HTERT RPE-1 (cell line): ENCODE results near the gene MAMDC2.

Experiments used
- in situ Hi-C: fragments of 300-500 bp; cut with MboI; formaldehyde crosslinking; loops from 4 replicates; pipeline ENCODE4 v1.14.3; 2020; ENCODE audit warnings: low sequenced_read_pairs

MAMDC2 gene

DNA sequence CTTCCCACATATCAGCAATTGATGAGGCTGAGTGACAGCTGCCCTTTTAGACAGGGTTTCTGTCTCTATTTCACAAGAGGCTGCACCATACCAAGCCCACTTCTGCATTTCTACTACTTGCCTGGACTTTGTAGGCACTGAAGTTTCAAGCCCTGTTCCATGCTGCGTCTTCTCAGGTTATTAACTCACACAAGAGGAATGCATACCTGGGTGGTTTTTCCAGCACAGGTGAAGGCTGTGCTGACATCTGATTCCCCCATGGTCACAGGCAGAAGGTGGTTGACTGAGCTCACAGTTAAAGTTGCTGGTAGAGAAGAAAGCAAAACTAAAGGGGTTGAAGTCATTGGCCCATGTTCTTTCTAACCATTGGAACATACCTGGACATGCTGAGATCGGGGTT, 86.6 kb downstream of the MAMDC2 start:
- in situ Hi-C loops: no loop called here

DNA sequence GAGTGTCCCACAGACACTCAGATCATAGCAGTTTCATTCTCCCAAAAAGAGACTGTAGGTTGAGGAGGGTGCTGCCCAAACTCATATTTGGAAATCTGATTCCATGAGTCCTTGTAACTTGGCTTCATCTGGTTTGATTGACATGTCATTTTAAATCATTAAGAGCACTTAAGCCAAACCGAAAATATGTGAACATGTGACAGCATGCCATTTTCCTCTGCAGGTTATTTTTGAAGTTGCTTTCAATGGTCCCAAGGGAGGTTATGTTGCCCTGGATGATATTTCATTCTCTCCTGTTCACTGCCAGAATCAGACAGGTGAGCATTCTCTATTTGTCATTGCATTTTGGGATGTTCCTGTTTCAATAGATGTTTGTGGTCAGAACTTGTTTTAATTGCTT, 87.6 kb downstream of the MAMDC2 start:
- in situ Hi-C loops: no loop called here

DNA sequence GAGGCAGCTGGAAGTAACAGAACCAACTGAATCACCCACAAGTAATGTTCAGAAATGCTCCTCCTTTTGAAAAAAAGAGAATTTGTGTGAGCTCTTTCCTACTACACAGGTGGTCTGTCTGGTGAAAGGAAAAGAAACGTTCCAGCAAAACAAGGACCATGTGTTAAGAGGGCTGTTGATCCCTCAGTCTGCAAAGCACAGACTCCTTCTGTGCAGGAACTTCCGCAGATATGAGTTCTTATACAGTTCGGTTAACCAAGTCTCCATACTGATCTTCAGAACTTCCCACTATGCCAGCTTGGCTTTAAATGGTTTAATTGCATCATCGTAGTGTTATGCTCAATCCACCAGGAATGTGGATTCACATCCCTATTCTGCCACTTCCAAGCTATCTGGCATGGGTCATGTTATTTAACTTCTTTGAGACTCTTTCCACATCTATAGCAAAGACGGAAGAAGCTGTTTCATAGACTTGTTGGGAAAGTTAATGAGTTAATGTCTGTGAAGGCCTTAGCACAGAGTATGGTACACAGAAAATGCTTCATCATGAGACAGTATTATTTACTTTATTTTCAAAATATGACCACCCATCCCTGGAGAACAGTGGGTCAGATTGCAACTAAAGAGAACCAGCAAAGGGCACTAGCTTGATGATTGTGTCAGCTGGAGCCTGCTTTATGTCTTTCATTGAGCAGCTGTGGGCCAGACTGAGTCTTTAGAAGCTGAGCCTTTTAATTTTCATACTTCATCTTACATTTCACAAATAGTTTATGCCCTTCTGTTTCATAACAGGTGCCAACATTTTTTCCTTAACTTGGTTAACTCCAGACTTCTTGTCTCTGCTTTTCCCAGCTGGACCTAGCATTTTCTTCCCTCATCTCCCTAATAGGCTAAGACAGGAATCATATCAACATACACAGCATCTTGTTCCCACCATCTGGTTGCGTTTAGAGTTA, 89.9 kb downstream of the MAMDC2 start:
- in situ Hi-C loops: no loop called here

DNA sequence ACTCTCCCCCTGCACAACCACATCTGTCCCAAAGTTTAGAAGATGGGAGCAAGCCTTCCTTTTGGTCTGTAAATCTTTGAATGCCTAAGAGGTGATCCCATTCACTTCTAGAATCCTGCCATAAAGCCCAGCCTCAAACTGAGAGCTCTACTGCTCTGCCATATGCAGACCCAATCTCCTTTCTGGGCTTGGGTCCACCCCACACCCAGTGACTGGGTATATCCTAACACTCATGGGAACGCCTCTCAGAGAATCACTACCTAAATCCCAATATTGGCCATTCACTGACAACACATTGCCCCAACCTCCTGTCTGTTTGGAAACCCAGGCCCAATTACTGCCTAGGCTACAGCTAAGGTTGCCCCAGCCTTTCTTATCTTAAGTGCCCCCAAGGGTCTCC, 90.7 kb downstream of the MAMDC2 start:
- in situ Hi-C loops: no loop called here

DNA sequence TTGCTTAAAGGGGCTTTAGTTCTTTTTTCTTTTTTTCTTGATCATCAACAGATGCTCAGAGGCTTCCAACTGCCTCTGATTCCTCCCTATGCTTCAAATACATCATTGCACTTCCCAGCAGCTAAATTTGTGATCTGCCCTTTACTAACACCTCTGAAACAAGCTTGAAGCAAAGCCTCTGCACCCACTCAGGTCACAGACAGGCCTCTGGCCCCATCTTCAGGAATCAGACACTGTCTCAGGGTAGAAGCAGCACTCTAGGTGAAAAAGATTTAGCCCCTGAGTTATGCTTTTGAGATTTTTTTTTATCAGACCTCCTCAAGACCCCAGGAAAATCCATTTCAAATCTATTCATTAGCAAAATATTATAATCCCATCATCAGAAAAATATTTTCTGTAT, 91.5 kb downstream of the MAMDC2 start:
- in situ Hi-C loops: no loop called here

DNA sequence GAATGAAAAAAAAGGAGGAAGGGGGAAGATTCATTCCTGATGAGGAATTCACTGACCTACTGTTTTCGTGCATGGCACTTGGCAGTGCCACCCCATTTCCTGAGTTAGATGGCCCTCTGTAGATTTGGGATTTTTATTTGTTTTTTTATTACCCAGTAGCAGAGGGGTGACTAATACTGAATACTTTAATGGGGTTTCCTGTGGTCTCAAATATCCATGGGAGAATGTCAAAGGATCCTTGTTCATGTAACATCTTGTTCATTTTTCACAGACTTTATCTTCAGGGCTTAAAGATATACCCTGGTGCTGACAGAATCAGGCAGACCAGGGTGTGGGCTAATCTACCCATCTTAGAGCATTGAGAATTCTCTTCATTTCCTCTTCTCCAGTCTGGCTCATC, 93.0 kb downstream of the MAMDC2 start:
- in situ Hi-C loops: no loop called here

DNA sequence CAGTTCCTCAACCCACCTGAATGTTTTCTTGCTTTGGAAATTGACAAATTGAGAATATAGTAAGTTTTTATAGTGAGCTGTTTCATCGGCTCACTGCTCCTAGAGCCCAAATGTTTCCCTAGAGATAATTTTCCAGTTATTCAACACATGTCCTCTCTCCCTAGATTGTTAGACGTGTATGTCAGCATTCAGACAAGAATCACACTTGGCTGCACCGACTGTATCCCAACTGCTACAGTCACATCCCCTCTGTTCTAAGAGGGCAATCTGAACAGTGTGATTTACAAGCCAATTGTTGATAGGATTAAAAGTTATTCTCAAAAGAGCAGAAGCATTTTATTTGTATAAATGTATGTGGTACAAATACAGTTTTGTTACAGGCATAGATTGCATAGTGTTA, 93.9 kb downstream of the MAMDC2 start:
- in situ Hi-C loops: no loop called here

DNA sequence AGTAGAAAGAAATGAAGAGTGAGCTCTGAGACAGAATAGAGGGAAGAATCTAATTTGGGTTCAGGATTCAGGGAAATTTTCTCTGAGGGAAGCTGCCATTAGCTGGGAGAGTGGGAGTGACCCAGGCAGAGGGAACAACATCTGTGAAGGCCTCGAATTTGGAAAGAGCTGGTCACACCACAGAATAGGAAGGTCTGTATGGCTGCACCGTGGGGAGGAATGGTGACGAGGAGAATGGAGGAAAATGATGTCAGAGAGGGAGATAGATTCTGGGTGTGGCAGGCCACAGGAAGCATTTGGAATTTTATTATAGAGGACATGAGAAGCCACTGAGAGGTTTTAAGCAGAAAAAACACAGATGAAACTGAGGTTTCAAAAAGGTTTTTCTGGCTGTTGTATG, 98.5 kb downstream of the MAMDC2 start:
- in situ Hi-C loops: no loop called here

DNA sequence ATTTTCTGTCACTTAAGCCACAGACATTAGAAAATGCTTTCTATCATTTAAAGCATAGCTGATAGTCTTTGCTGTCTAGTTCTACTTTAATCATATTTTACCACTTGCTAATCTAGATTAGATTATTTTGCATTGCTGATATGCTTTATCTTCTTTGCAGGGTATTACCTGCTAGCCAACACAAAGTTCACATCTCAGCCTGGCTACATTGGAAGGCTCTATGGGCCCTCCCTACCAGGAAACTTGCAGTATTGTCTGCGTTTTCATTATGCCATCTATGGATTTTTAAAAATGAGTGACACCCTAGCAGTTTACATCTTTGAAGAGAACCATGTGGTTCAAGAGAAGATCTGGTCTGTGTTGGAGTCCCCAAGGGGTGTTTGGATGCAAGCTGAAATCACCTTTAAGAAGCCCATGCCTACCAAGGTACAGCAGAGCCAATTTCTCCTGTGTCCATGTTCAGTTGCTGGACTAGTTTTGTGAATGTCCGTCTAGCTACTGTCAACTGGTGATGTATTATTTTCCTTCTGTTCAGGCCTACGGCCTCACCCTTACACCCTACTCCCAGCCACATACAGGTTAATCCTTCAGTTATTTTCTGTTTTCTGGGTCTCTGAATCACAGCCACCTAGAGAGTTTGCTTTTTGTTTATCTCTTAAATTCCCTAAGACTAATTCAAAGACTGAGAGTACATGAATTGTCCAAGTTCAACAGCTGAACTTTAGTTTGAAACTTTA, 99.9 kb downstream of the MAMDC2 start:
- in situ Hi-C loops: no loop called here

DNA sequence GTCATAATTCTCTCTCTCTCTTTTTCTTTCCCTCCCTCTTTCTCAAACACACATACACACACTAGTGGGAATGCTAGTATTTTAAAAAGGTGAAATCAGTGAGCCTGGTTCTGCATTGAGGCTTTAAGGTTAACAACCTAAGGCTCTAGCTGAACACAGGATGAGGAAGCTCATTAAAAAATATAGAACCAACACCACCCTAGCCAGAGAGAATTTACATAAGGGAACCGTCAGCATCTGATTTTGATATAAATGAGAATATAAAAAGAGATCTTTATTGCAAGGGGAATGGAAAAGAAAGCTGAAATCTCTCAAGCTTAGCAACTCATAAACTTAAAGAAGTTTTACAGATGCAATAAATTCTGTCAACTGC, 100.5 kb downstream of the MAMDC2 start:
- in situ Hi-C loops: no loop called here

DNA sequence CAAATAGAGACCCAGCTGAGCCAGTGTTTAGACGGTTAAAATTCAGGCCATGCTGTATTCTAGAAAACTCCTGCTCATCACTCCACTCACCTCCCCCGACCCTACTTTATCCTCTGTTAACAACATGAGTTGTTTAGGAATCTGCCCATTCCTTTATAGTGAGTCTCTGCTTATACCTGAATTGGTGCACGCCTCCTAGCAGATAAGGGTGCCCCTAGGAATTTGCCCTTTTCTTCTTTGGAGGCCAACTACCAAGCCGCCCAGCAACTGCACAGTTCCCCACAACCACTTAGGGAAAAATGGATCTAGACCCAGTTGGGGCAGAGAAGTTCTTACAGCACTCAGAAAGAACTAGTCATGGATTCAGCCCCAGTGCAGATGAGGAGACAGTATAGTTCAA, 102.3 kb downstream of the MAMDC2 start:
- in situ Hi-C loops: no loop called here

DNA sequence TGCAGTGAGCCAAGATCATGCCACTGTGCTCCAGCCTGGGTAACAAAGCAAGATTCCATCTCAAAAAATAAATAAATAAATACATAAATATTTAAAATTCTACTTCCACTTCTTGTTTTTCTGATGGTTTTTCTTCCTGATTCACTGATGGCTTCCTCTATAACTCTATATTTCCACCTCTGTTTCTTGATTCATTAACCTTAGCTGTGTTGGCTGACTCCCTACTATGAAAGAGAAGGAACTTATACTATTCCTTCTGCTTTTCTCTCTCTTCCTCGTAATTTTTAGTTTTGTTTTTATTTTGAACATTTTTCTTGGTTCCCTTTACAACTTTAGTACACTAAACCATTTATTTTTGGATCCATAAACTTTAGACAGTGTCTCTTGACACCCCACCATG, 103.5 kb downstream of the MAMDC2 start:
- in situ Hi-C loops: no loop called here

DNA sequence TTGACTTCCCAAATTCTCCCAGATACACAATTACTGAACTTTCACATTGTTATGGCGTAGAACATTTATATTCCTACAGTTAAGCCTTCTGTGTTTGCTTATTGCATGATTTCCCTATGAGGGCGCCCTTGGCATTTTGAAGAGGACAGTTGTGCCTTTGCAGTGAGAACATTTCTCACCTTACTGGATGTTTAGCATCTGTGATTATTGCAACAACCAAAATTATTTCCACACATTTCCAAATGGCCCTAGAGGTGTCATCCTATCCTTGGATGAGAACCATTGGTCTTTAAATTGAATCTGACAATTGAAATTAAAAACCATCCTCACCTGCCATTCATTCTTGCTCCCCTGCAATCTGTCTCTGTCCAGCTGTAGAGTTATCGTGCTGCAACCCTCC, 104.0 kb downstream of the MAMDC2 start:
- in situ Hi-C loops: no loop called here

DNA sequence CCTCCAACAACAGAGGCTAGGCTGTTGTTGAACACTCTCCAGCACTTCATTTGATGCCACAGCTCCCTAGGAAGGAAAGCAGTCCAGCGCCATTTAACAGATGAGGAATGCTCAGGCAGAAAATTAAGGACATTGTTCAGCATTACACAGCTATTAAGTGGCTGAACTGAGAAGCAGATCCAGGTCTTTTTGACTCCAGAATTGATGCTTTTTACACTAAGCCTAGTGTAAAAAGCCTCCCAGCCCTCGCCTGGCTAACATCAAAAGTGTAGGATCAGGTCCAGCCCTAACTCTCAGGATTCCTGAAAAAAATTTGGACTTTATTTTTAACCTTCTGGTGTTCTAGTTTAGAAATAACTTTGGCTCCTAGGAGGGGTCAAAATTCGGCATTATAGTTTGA, 108.7 kb downstream of the MAMDC2 start:
- in situ Hi-C loops: no loop called here

DNA sequence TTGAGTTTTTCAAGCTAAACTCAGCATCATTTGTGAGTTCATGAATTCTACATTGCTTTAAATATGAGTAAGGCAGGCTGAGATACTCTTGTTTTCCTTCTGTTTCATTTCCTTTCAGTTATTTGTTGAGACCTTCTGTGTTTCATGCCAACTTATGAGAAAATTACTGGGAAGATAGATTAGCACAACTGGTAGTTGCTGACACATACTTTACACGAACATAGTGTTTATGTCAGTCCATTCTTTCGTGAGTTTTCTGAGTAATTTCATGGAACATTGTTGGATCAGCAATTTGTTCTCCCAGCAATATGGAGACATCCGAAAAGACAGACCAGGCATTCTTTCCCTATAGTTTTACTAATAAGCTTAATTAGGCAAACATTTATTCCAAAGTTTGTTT, 113.1 kb downstream of the MAMDC2 start:
- in situ Hi-C loops: no loop called here

DNA sequence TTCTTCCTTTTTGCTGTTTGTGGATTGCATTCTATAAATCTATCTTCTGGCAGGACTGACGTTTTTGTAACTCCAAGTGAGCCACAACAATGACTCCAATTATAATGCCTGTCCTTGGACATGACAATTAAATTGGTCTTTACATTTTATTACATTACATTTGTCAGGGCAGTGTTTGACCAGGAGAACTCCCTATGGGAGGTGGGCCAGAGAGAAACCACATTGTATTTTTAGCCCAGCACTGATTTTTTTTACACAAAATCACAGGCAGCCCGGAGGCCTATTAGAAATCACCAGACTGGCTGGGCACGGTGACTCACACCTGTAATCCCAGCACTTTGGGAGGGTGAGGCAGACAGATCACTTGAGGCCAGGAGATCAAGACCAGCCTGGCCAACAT, 116.0 kb downstream of the MAMDC2 start:
- in situ Hi-C loops: no loop called here

DNA sequence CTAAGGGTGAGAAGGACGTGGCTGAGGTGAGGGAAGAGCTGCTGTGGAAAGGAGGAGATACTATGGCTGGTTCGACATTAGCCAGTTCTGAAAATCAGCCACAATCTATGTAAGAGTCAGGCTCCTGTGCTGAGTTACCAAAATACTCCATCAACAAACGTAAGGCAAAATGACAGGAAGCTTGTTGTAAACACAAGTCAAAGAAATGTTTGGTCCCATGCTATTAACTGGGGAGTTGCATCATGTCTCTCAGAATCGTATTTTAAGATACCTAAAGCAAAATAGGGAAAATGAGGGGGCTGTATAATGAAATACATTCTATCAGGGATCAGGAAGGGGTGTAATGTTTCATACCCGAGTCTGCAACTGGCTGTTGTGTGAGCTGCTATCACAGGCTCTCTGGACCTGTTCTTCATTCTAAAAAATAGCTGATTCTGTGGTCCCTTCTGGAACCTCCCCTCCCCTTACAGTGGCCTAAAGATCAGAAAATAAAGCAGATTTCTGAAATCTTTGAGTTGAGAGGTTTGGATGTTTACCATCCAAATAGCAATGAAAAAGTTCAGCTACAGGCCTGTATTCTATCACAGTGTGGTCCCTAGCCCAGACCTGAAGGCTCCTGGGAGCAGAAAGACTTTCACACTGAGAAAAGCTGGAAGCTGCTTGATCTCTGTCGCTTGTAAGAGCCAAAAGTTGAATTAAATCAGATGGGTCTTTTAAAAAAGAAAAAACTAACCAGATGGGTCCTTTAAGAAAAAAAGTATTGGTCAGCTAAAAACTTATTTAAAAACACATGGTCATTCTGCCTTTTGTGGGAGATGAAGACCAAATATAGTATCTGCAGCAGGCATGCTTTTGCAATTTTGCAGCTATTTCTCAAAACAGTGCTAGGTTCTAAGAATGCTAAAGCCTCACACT, 117.3 kb downstream of the MAMDC2 start:
- in situ Hi-C loops: no loop called here

DNA sequence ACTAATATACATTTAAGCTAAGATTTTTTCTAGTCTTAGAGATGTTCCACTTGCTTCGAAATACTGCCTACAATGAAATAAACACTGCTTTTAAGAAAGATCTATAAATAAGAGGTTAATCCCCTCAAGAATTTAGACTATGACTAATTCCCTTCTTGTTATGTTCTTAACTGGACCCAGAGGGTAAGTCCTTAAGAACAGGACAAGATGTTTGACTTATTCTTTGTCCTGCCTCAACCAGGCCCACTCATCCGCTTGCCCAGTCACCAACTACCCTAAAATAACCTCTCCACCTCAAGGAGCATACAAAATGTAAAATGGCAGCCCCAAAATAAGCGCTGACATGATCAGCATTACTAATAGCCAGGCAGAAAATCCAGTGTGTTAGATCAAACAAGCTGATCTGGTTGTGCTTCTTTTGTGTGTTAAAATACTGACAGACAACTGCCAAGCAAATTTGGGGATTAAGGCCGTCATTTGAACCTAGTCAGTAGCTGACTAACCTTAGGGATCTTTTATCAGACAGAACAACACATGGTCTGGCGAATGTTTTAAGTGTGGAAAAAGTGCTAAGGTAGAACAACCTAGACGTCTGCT, 121.5 kb downstream of the MAMDC2 start:
- in situ Hi-C loops: no loop called here

DNA sequence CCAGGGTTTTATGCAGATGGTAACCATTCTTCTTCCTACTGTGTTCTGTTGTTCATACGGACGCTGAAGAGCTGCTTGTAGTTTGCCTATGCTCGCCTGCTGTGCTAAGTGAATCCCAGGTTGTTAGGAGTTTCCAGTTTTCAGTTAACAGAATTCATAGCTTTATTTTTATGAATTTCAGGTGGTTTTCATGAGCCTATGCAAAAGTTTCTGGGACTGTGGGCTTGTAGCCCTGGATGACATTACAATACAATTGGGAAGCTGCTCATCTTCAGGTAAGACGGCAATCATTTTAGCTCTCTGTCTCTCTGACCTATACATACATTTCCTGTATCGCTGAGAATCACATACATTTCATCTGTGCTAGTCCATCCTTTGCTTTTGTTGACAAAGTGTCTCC, 124.9 kb downstream of the MAMDC2 start:
- in situ Hi-C loops: no loop called here

DNA sequence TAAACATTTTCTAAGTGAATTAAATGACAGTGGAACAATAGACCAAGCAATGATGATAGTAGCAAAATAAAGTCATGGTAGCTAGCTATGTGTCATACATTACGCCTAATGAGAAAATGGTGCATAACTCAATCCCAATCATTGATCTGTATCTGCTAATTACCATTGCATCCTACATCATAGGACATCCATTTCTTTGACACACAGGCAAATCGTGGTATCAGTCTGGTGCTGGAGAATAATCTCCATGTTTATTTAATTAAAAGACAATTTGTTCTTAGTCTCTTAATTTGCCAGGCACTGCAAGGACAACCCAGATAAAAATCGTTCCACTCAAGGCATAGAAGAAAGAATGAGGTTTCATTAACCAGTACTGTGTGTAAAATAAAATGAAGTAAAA, 125.6 kb downstream of the MAMDC2 start:
- in situ Hi-C loops: no loop called here
